Activated effector memory CD4-positive, alpha-beta T cell treated with anti-CD3 and anti-CD28 coated beads, Interleukin-2, amount 50 U/mL, for 16 hours (primary cell): Measurements from ENCODE around the gene GHITM.
"Not testable (repeated sequence)": the region's sequence is repeated elsewhere in the genome, so short reads cannot be mapped to it uniquely, and the experiment has no call there.

Experiments used
- DNase-seq: peaks from one replicate; pipeline ENCODE4 v3.0.0-alpha.2; 2020

The GHITM gene, protein sequence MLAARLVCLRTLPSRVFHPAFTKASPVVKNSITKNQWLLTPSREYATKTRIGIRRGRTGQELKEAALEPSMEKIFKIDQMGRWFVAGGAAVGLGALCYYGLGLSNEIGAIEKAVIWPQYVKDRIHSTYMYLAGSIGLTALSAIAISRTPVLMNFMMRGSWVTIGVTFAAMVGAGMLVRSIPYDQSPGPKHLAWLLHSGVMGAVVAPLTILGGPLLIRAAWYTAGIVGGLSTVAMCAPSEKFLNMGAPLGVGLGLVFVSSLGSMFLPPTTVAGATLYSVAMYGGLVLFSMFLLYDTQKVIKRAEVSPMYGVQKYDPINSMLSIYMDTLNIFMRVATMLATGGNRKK

DNA sequence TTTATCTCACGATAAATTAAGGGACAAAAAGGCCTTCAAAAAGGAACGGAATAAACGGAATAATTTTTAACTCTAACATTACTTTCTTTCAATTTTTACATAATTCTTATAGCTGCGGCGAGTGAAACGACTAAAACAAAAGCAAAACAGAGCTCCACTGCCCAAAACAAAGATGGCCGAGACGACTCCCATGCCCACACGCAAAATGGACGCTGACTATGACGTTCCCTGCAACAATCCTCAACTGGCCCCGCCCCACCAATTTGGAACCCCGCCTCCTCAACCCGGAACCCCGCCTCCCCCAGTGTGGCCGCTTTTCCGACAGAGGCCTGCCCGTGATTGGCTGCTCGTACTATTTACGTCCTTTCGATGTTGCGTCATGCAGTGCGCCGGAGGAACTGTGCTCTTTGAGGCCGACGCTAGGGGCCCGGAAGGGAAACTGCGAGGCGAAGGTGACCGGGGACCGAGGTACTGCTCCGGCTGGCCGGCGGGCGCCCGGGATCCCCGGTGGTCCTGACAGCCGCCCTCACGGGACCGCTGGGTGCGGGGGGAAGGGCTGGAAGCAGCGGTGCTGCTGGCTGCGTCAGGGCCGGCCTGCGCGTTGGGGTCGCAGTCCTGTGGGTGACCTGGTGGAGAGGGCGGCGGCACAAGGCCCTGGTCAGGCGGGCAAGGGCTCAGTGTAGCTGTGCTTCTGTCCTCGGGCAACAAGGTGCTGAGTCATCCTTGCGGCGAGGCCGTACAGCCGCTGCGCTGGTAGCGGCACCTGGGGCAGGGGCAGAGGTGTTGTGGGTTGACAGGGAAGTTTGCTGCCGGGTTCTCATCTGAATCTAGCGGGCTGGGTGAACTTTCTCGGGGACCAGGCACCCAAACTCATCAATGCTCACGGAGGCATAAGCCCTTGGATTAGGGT is at the start of gene GHITM:
GHITM (plus strand) TSS at position 384 of the 910 bp plus-strand sequence. CDS start 1,992 bp downstream, outside the sequence.
- peak; percentile 100 for DNase-seq

DNA sequence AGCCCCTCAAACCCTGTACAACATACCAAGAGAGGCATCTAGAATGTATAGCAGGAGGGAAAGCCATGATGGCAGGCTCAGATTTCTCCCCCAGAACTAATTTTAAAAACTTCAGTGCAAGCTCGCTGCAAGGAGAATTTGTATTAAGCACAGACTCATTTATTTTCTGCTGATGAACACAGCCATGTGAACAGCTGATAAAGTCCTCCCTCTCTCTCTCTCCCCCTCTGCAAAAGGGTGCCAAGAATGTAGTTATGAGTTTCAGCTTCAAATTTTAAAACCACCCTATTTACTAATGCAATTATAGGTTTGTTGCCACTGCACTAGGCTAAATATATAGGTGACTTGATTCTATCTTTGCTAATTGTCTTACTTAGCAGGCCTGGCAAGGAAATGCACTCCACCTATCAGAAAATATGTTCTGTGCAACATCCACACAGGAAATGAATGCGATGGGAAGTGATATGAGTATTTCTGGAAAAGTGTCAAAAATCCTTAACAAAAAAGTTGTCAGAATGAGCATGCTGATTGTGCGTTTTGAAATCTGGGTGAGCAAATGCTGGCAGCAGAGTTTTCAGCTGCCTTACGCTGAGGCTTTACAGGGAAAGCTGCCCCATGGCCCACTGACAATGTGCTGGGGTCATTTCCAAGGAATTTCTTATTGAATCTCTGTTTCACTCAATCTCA is 43.4 kb upstream of the GHITM start:
- DNase-seq: no peak

DNA sequence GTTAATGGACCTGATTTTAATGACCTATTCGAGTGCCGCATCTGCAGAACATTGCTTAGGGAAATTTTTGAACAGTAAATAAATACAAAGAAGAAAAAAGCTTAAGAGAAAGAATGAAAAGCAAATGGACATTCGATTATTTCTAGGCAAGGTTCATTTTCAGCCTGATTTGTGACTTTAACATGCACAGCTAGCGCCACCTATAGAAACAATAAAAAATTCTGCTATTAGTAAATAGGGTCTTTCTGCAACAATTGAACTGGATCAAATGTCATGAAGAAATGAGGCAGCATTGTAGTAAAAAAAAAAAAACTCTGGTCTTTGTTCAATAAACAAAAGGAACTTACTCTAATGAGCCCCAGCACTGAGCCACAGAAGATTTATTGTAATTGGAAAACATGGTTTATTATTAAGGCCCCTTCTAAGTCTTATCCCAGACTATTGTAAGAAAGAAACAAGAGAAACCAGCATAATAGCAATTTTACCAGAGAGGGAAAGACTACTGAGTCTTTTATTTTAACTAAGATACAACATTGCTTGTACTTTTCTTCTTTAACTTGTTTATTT is 41.4 kb upstream of the GHITM start:
- no peak for DNase-seq

DNA sequence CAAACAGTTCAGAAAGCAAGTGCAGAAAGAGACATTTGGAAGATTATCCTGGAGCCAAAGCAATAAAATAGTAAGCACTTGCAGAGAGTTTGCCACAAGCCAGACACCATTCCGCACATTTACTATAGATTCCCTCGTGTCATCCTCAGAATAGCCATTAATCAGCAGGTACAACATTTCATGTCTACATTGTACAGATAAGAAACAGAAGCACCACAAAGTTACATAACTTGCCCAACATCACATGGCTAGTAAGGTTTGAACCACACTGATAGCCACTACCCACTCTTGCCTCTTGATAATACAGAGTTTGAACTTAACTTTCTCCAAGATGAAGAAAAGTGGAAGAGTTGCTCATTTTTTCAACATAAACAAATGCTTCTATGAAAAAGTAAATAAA is 40.6 kb upstream of the GHITM start:
- no peak for DNase-seq

- DNase-seq: no peak
These were observed 38.3 kb upstream of the GHITM start for GRCh38 chr10:84101042-84101441.

DNA sequence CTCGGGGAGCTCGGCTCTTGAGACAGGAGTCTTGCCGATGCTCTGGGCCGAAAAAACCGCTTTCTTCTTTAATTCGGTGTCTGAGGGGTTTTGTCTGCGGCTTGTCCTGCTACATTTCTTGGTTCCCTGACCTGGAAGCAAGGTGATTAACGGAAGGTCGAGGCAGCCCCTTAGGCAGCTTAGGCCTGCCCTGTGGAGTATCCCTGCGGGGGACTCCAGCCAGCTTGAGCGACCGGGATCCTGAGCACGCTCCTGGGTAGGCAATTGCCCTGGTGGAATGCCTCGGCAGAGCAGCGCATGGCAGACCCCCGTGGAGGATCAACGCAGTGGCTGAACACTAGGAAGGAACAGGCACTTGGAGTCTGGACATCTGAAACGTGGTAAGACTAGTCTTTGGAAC is 30.5 kb upstream of the GHITM start:
- DNase-seq: no peak

- DNase-seq: not testable (repeated sequence)
These were observed 29.5 kb upstream of the GHITM start for GRCh38 chr10:84109772-84110171.

- DNase-seq: not testable (repeated sequence)
These were observed 25.8 kb upstream of the GHITM start for GRCh38 chr10:84113468-84113867.

GRCh38 chr10:84114088-84114667 is 25.1 kb upstream of the GHITM start:
- DNase-seq: no peak

- DNase-seq: not testable (repeated sequence)
These were observed 22.1 kb upstream of the GHITM start for GRCh38 chr10:84117204-84117603.

DNA sequence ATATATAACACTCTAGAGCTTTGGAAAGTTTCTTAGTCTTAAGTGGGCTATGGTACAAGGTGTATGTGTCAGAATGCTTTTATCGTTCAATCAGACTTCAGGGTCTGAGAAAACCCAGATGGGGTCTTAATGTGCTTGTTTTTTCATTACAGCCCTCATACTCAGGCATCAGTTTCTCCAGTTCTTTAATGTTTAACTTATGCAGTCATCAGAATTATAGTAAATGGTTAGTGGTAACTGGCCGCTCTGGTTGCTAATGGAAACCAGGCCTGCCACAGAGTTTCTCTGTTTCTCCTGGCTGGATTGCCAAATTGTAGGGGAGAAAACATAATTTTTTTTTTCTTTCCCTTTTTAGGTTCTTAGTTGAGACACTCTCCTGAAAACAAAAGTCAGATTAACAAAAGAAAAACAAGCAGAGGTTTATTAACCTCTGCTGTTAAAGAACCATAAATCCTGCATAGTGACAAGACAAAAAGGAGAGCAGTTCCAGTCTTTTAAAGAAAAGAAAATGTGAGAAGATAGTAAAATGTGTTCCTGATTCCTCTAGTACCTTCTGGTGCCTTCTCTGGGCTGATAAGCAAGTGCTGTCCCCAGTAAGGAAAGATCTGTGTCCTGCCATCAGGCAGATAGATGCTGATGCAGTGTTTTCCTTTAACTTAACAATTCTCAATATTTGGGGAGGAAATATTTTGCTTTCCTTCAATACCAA is 21.5 kb upstream of the GHITM start:
- DNase-seq: no peak

DNA sequence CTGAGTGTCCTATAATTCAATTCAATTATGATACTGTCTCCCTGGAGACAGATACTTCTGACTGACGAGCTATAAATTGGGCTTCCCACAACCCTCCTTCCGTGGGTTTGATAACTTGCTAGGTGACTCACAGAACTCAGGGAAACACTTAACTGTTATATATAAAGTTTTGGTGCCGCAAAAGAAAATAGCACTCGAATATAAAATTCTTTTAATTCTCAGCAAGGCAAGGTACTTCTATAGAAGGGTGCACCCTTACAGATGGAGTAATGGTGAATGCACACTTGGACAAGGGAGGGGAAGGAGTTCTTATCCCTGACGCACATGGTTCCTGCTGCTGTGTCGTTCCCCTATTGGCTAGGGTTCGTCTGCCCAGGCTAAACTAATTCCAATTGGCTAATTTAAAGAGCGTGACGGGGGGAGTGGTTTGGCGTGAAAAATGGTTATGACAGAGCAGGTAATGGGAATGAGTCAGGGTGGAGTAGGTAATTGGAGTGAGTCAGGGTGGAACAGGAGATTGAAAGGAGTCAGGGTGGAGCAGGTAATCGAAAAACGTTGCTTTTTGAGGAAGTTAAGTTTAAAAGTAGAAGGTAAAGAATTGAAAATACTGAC is 20.8 kb upstream of the GHITM start:
- DNase-seq: no peak

- DNase-seq: no peak
These were observed 15.9 kb upstream of the GHITM start for GRCh38 chr10:84123362-84123761.

- DNase-seq: not testable (repeated sequence)
These were observed 13.2 kb upstream of the GHITM start for GRCh38 chr10:84125910-84126784.

DNA sequence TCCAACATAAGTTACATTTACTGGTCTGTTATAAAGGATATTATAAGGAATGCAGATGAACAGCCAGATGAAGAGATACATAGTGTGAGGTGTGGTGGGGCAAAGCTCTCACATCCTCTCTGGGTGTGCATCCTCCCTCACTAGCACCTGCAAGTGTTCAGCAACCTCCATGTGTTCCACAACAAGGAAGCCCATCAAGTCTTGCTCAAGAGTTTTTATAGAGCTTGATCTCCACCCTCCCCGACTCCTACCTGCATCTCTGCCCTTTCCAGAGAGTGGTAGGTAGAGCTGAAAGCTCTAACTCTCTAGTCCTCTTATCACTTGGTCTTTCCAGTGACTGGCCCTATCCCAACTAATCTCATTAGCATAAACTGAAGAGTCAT is 12.5 kb upstream of the GHITM start:
- DNase-seq: no peak

DNA sequence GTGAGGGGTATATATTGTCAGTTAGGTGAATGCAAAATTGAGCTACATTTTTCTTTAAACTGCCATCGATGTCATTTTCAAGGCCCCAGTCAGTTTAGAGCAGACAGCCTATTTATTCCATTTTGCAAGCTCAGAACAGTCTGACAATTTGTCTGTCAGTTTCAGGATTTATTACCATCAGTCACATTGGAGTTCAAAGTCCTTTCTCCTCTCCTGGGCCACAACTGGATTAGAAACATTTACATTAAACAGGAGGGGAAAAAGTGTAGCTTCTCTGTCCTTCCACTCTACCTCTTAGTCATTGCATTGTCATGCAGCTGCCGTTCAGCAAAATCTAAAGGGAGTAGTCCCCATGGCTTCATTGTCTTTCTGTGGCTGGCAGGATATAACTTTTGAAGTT is 3.5 kb upstream of the GHITM start:
- DNase-seq: no peak

DNA sequence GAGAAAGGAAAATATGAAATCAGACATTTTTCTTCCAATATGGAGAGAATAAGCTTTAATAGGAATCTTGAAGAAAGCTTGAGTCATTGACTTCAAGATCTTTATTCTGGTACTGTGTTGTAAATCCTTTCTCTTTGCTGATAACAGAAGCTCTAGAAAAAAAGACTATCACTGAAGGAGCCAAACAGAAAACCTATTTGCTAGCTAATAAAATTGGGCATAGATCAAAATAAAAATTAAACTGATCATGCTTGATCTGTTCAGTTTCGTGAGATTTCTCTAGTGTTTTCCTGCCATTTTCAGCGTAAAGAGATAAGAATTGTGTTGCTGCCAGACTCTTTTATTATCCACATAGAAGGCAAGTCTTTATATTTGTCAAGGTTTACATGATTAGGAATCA is 1.5 kb upstream of the GHITM start:
- DNase-seq: no peak

DNA sequence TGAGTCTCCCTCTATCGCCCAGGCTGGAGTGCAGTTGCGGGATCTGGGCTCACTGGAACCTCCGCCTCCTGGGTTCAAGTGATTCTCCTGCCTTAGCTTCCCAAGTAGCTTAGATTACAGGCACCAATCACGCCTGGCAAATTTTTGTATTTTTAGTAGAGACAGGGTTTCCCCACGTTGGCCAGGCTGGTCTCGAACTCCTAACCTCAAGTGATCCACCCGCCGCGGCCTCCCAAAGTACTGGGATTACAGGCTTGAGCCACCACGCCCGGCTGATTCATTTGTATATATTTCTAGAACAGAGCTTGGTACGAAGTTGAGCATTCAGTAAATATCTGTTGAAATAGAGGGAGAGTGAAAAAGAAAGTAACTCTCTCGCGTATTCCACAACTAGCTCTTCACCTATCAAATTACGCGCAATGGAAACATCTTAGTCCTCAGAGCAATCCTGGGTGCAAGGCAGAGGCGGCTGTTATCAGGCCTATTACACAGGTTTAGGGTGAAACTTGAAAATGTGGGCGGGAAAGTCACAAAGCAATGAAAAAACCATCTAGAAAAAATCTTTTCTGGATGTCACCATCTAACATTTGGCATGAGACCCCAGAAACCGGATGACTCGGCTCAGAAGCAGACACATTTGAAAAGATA is 707 bp upstream of the GHITM start:
- peak; percentile 86 for DNase-seq

DNA sequence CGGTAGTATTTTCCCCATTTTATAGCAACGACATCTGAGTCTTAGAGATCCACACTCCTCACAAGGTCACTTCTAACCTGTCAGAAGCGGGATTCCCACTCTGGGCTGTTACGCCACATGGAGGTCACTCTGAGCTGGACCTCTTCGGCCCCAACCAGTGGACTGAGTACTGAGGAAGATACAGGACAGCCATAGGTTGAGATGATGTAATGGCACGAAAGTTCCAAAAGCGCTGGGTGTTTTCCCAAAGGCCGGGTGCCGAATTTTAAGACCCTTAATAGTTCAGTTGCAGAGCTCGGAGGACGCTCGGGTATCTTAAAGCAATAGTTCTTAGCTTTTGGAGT is 699 bp downstream of the GHITM start:
- peak; percentile 65 for DNase-seq

DNA sequence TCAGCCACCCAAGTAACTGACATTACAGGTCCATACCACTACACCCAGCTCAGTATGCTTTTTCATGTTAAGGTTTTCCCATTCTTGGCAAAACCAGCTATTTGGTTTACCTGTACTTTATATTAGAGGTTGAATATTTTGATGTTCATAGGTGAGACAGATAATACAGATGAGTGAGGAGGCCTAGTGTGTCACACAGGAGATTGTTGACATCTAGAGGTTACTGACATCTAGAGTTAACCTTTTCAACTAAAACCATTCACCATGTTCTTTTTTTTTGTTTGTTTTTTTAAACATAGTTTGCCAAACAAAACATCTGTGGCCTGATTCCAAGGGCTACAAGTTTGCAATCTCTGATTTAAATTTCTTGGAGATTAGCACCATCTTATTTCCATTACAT is 8.0 kb downstream of the GHITM start:
- DNase-seq: no peak
